ENCODE data around the gene CENPN.

CENPN gene

GRCh38 chr16:80984124-80984892, 22.7 kb upstream of the CENPN start:
- ATAC-seq, result no peak
- DNase-seq (ENCODE audit: low spot score in 2 of 2), result no peak
- peaks cover 21% of the 10 kb centered on the region for H3K4me1 Mint-ChIP-seq
- no peak overlapping the region for H3K27ac Mint-ChIP-seq
- no peaks in the 10 kb centered on the region for H3K9me3 Mint-ChIP-seq
- no peak overlapping the region for H3K4me3 Mint-ChIP-seq
- peaks cover 53% of the 10 kb centered on the region for H3K36me3 Mint-ChIP-seq

GRCh38 chr16:80985611-80986010, 21.4 kb upstream of the CENPN start:
- Mint-ChIP-seq H3K36me3 (peaks cover 53% of the 10 kb centered on the region), H3K4me1 (peaks cover 33% of the 10 kb centered on the region), H3K4me3 (no peak overlapping the region), H3K27ac (peak overlapping the region; percentile 16), H3K9me3 (no peaks in the 10 kb centered on the region)
- ATAC-seq (no peak), DNase-seq (ENCODE audit: low spot score in 2 of 2) (no peak)

GRCh38 chr16:80986557-80986956, 20.5 kb upstream of the CENPN start:
- H3K9me3 Mint-ChIP-seq, result no peaks in the 10 kb centered on the region
- peaks cover 53% of the 10 kb centered on the region for H3K36me3 Mint-ChIP-seq
- no peak overlapping the region for H3K4me3 Mint-ChIP-seq
- ATAC-seq (no peak), DNase-seq (ENCODE audit: low spot score in 2 of 2) (no peak)
- peak overlapping the region; percentile 15 for H3K27ac Mint-ChIP-seq
- H3K4me1 Mint-ChIP-seq, result peaks cover 33% of the 10 kb centered on the region

GRCh38 chr16:80988756-80989155, 18.3 kb upstream of the CENPN start:
- ATAC-seq, result no peak
- peaks cover 45% of the 10 kb centered on the region for H3K36me3 Mint-ChIP-seq
- H3K9me3 Mint-ChIP-seq, result no peaks in the 10 kb centered on the region
- H3K4me3 Mint-ChIP-seq, result no peak overlapping the region
- peaks cover 35% of the 10 kb centered on the region for H3K4me1 Mint-ChIP-seq
- no peak overlapping the region for H3K27ac Mint-ChIP-seq
- DNase-seq (ENCODE audit: low spot score in 2 of 2), result no peak

- H3K27ac Mint-ChIP-seq, result no peak overlapping the region
- H3K4me1 Mint-ChIP-seq, result peaks cover 40% of the 10 kb centered on the region
- DNase-seq (ENCODE audit: low spot score in 2 of 2), result no peak
These were observed 17.2 kb upstream of the CENPN start for GRCh38 chr16:80989801-80990200.

GRCh38 chr16:80990577-80990976, 16.4 kb upstream of the CENPN start:
- DNase-seq (ENCODE audit: low spot score in 2 of 2) (no peak), ATAC-seq (no peak)
- Mint-ChIP-seq H3K4me3 (no peak overlapping the region), H3K9me3 (no peaks in the 10 kb centered on the region), H3K36me3 (peaks cover 61% of the 10 kb centered on the region), H3K27ac (no peak overlapping the region), H3K4me1 (peaks cover 38% of the 10 kb centered on the region)

More at GRCh38 chr16:80989801-80990200, 17.2 kb upstream of the CENPN start:
- Mint-ChIP-seq H3K4me3 (no peak overlapping the region), H3K9me3 (no peaks in the 10 kb centered on the region), H3K36me3 (peaks cover 53% of the 10 kb centered on the region)
- no peak for ATAC-seq

GRCh38 chr16:80990978-80991377, 16.0 kb upstream of the CENPN start:
- DNase-seq (ENCODE audit: low spot score in 2 of 2), result no peak
- peaks cover 65% of the 10 kb centered on the region for H3K36me3 Mint-ChIP-seq
- ATAC-seq, result no peak
- peaks cover 35% of the 10 kb centered on the region for H3K4me1 Mint-ChIP-seq
- H3K9me3 Mint-ChIP-seq, result no peaks in the 10 kb centered on the region
- H3K4me3 Mint-ChIP-seq, result no peak overlapping the region
- no peak overlapping the region for H3K27ac Mint-ChIP-seq

GRCh38 chr16:80991792-80992430, 15.1 kb upstream of the CENPN start:
- no peak for ATAC-seq
- DNase-seq (ENCODE audit: low spot score in 2 of 2), result no peak
- Mint-ChIP-seq H3K4me3 (no peak overlapping the region), H3K9me3 (no peaks in the 10 kb centered on the region), H3K4me1 (peaks cover 28% of the 10 kb centered on the region), H3K27ac (no peak overlapping the region), H3K36me3 (peaks cover 61% of the 10 kb centered on the region)

- Mint-ChIP-seq H3K36me3 (peaks cover 54% of the 10 kb centered on the region), H3K4me1 (peaks cover 21% of the 10 kb centered on the region), H3K4me3 (no peak overlapping the region), H3K27ac (no peak overlapping the region), H3K9me3 (no peaks in the 10 kb centered on the region)
- ATAC-seq, result no peak
- DNase-seq (ENCODE audit: low spot score in 2 of 2), result no peak
These were observed 14.2 kb upstream of the CENPN start for GRCh38 chr16:80992676-80993293.

- Mint-ChIP-seq H3K4me1 (peaks cover 20% of the 10 kb centered on the region), H3K36me3 (peaks cover 51% of the 10 kb centered on the region), H3K27ac (no peak overlapping the region), H3K4me3 (no peak overlapping the region), H3K9me3 (no peaks in the 10 kb centered on the region)
- ATAC-seq (no peak), DNase-seq (ENCODE audit: low spot score in 2 of 2) (no peak)
These were observed 13.7 kb upstream of the CENPN start for GRCh38 chr16:80993307-80993706.

- Mint-ChIP-seq H3K4me1 (peaks cover 23% of the 10 kb centered on the region), H3K4me3 (no peak overlapping the region), H3K9me3 (no peaks in the 10 kb centered on the region), H3K27ac (no peak overlapping the region), H3K36me3 (peaks cover 48% of the 10 kb centered on the region)
- ATAC-seq (no peak), DNase-seq (ENCODE audit: low spot score in 2 of 2) (no peak)
These were observed 13.2 kb upstream of the CENPN start for GRCh38 chr16:80993834-80994233.

- peaks cover 41% of the 10 kb centered on the region for H3K36me3 Mint-ChIP-seq
- H3K4me1 Mint-ChIP-seq, result peaks cover 28% of the 10 kb centered on the region
- no peak overlapping the region for H3K27ac Mint-ChIP-seq
- no peak for ATAC-seq
- no peak overlapping the region for H3K4me3 Mint-ChIP-seq
- no peak for DNase-seq (ENCODE audit: low spot score in 2 of 2)
- H3K9me3 Mint-ChIP-seq, result no peaks in the 10 kb centered on the region
These were observed 12.6 kb upstream of the CENPN start for GRCh38 chr16:80994451-80994850.

- H3K4me1 Mint-ChIP-seq, result peaks cover 39% of the 10 kb centered on the region
- H3K27ac Mint-ChIP-seq, result peak overlapping the region; percentile 94
- no peaks in the 10 kb centered on the region for H3K9me3 Mint-ChIP-seq
- DNase-seq (ENCODE audit: low spot score in 2 of 2), result no peak
- ATAC-seq, result no peak
- H3K36me3 Mint-ChIP-seq, result peaks cover 23% of the 10 kb centered on the region
- peak overlapping the region; percentile 78 for H3K4me3 Mint-ChIP-seq
These were observed 10.3 kb upstream of the CENPN start for GRCh38 chr16:80996688-80997138.

GRCh38 chr16:80997139-80997798, 9.7 kb upstream of the CENPN start:
- ATAC-seq (peak; percentile 74), DNase-seq (ENCODE audit: low spot score in 2 of 2) (no peak)
- peak overlapping the region; percentile 94 for H3K27ac Mint-ChIP-seq
- no peaks in the 10 kb centered on the region for H3K9me3 Mint-ChIP-seq
- peak overlapping the region; percentile 78 for H3K4me3 Mint-ChIP-seq
- peaks cover 45% of the 10 kb centered on the region for H3K4me1 Mint-ChIP-seq
- H3K36me3 Mint-ChIP-seq, result peaks cover 21% of the 10 kb centered on the region

GRCh38 chr16:80997964-80998620, 8.9 kb upstream of the CENPN start:
- peaks cover 21% of the 10 kb centered on the region for H3K36me3 Mint-ChIP-seq
- DNase-seq (ENCODE audit: low spot score in 2 of 2), result no peak

More at GRCh38 chr16:80997964-80998620, 8.9 kb upstream of the CENPN start:
- no peaks in the 10 kb centered on the region for H3K9me3 Mint-ChIP-seq
- peak overlapping the region; percentile 78 for H3K4me3 Mint-ChIP-seq
- H3K4me1 Mint-ChIP-seq, result peaks cover 52% of the 10 kb centered on the region
- ATAC-seq, result no peak
- peak overlapping the region; percentile 94 for H3K27ac Mint-ChIP-seq
